GM12873 (cell line): Measurements from ENCODE around the gene STK4.

Experiments used
- CTCF ChIP-seq: IDR thresholded peaks from 2 replicates; pipeline ENCODE4 v1.5.1; 2012; ENCODE audit warnings: low read depth, mild to moderate bottlenecking, moderate library complexity, low read length, control low read depth; ENCODE audit not compliant: insufficient read depth; ENCODE audit errors: missing control alignments

The STK4 gene

GRCh38 chr20:44960103-44960852 lies 6.0 kb upstream of the STK4 start, which contains the start of gene TOMM34:
Gene TOMM34 (minus strand): TSS chr20:44960397. CDS start chr20:44960333, 64 bp downstream.
- TF ChIP-seq CTCF: no peak

GRCh38 chr20:44961011-44961869 lies 5.1 kb upstream of the STK4 start:
- no peak for TF ChIP-seq CTCF

GRCh38 chr20:44961870-44962267 lies 4.4 kb upstream of the STK4 start:
- no peak for TF ChIP-seq CTCF

DNA sequence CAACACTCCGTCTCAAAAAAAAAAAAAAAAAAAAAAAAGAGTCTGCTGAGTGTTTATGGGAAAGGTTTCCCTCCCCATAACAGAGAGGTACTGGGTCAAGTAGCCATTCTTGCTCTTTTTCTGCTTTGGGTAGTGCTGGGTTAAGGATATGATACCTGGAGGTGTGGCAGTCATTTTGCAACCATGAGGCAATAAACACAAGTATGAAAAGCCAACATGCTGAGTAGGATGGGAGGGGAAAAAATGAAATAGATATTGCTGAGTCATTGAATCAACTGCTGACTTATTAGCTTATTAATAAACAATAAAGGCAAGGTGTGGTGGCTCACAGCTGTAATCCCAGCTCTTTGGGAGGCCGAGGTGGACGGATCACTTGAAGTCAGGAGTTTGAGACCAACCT lies 3.8 kb upstream of the STK4 start:
- no peak for TF ChIP-seq CTCF

GRCh38 chr20:44963325-44964215 lies 2.7 kb upstream of the STK4 start:
- TF ChIP-seq CTCF: no peak

DNA sequence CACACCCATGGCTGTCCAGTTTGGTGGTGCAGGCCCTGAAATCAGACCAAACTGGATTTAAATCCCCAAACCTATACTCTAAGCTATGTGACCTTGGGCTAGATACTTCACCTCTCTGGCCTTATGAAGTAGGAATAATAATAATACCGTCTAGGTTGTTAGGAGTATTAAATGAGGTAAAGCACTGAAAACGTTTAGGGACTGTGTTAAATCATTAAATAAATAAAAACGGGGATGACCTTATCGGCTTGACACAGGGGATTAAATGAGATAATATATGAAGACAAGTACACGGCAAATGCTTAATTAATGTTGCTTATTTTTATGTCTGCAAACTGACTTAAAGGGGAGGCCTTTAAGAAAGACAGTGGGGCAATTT lies 672 bp upstream of the STK4 start:
- TF ChIP-seq CTCF: no peak
